Globus pallidus (tissue), 1 donor: Measurements from ENCODE around the gene PAEP.
"Not testable (repeated sequence)": the region's sequence is repeated elsewhere in the genome, so short reads cannot be mapped to it uniquely, and the experiment has no call there.

Source experiments
- DNase-seq: peaks from one replicate; pipeline ENCODE4 v3.0.0-alpha.2; 2015; ENCODE audit warnings: low spot score

Gene PAEP

GRCh38 chr9:135526089-135526729, 35.3 kb upstream of the PAEP start:
- no peak for DNase-seq

GRCh38 chr9:135526730-135527571, 34.6 kb upstream of the PAEP start:
- no peak for DNase-seq

GRCh38 chr9:135528842-135529435, 32.6 kb upstream of the PAEP start:
- DNase-seq, result not testable (repeated sequence)

- no peak for DNase-seq
Measured at GRCh38 chr9:135530146-135530545, 31.4 kb upstream of the PAEP start.

- no peak for DNase-seq
Measured at GRCh38 chr9:135531096-135531495, 30.5 kb upstream of the PAEP start.

GRCh38 chr9:135533113-135533512, 28.4 kb upstream of the PAEP start:
- DNase-seq, result no peak

GRCh38 chr9:135533674-135534073, 27.9 kb upstream of the PAEP start:
- no peak for DNase-seq

- not testable (repeated sequence) for DNase-seq
Measured at GRCh38 chr9:135534192-135534711, 27.3 kb upstream of the PAEP start.

- DNase-seq, result not testable (repeated sequence)
Measured at GRCh38 chr9:135534826-135535225, 26.7 kb upstream of the PAEP start.

GRCh38 chr9:135535631-135536030, 25.9 kb upstream of the PAEP start:
- not testable (repeated sequence) for DNase-seq

- no peak for DNase-seq
Measured at GRCh38 chr9:135536216-135536615, 25.3 kb upstream of the PAEP start.

- DNase-seq, result not testable (repeated sequence)
Measured at GRCh38 chr9:135543262-135543894, 18.2 kb upstream of the PAEP start.

- DNase-seq, result no peak
Measured at GRCh38 chr9:135544981-135545635, 16.4 kb upstream of the PAEP start.

- not testable (repeated sequence) for DNase-seq
Measured at GRCh38 chr9:135545646-135546176, 15.8 kb upstream of the PAEP start, which contains the start of gene OBP2A. OBP2A (plus strand) TSS chr9:135546126; CDS start chr9:135546181, 55 bp downstream.

- DNase-seq, result not testable (repeated sequence)
Measured at GRCh38 chr9:135546792-135547617, 14.6 kb upstream of the PAEP start.

- DNase-seq, result no peak
Measured at GRCh38 chr9:135547756-135548736, 13.5 kb upstream of the PAEP start.

- not testable (repeated sequence) for DNase-seq
Measured at GRCh38 chr9:135549478-135550343, 11.8 kb upstream of the PAEP start.

GRCh38 chr9:135550344-135550918, 11.1 kb upstream of the PAEP start:
- no peak for DNase-seq
